GM12801 (cell line): ENCODE data around the gene AKR7A2.

Source experiments
- TF ChIP-seq, protein P1 (sequence below): IDR thresholded peaks from one replicate; pipeline ENCODE4 v1.5.1; 2011; ENCODE audit warnings: control low read depth; ENCODE audit not compliant: insufficient read length; ENCODE audit errors: extremely low read depth

AKR7A2 gene

DNA sequence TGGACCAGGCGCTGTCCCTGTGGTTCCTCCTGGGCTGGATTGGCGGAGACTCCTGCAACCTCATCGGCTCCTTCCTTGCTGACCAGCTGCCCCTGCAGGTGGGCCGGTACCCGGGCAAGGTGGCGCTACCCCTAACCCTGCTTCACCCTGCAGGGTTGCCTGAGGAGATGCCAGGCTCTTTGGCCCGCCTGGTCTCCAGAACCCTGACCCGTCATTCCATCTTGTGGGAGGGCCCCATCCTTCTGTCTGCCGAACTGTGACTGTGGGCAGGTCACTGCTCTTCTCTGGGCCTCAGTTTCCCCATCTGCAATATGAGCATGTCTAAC is 12.7 kb upstream of the AKR7A2 start:
- TF ChIP-seq, protein P1, sequence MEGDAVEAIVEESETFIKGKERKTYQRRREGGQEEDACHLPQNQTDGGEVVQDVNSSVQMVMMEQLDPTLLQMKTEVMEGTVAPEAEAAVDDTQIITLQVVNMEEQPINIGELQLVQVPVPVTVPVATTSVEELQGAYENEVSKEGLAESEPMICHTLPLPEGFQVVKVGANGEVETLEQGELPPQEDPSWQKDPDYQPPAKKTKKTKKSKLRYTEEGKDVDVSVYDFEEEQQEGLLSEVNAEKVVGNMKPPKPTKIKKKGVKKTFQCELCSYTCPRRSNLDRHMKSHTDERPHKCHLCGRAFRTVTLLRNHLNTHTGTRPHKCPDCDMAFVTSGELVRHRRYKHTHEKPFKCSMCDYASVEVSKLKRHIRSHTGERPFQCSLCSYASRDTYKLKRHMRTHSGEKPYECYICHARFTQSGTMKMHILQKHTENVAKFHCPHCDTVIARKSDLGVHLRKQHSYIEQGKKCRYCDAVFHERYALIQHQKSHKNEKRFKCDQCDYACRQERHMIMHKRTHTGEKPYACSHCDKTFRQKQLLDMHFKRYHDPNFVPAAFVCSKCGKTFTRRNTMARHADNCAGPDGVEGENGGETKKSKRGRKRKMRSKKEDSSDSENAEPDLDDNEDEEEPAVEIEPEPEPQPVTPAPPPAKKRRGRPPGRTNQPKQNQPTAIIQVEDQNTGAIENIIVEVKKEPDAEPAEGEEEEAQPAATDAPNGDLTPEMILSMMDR, result no peak

DNA sequence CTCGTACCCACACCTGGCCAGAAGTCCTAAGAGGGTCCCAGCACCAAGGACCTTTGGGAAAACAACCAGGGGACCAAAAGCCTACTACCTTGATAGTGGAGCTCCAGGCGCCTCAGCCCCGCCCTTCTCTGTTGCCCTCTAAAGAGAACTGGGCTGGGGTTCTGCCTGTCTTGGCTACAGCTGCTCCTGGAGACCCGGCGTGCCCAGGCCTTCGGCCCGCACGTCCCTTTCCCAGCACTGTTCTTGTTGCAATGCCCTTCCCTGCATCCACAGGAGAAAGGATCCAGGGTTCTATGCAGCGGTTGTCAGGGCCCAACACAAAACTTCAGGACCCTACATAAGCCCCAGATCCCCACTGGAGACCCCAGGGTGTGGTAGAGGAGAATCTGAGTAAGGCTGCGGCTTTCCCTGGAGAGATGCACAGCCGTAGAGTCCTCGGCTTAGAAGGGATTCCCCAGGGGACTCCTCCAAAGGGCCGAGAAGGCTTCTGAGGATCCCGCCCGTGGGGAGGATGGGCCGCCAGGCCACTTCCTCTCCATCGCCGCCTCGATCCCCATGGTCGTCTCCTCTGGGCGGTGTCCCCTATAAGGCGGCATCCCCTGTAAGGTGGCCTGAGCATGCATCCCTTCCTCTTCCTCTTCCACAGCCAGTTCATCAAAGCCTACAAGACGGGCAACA is 12.2 kb upstream of the AKR7A2 start:
- TF ChIP-seq, protein P1, result no peak

DNA sequence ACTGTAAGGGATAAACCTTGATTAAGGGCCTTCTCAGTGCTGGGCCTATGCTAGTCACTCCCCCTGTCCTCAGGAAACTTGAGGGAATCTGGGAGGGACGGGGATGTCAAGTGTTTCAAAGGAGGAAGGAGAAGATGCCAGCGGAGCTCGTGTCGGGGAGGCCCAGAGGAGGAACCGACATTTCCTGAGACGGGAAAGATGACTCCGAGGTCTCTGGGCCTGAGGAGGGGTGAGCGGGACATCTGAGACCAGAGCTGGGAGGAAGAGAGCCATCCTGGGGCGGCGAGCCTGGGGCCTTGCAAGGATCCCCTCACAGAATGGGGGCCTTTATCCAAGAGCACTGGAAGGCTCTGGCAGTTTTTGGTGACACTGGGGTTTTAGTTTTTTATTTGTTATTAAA is 10.5 kb upstream of the AKR7A2 start:
- TF ChIP-seq, protein P1, result no peak

DNA sequence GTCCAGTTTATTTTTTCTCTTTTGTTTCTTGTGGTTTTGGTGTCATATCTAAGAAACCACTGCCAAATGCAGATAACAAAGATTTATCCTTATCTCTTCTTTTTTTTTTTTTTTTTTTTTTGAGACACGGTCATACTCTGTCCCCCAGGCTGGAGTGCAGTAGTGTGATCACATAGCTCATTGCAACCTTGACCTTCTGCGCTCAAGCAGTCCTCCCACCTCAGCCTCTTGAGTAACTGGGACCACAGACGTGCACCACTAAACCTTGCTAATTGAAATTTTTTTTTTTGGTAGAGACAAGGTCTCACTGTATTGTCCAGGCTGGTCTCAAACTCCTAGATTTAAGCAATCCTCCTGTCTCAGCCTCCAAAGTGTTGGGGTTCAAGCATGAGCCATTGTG is 9.1 kb upstream of the AKR7A2 start:
- TF ChIP-seq, protein P1, result no peak

DNA sequence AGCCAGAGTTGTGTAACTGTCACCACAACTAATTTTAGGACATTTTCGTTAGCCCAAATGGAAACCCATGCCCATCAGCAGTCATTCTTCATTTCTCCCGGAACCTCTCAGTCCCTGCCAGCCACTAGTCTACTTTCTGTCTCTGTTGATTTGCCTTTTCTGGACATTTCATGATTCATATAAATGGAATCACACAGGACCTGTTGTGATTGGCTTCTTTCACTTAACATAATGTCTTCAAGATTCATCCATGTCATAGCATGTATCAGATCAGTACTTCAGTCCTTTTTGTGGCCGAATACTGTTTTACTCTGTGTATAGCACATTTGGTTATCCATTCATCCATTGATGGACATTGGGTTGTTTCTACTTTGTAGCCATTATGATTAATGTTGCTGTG is 7.3 kb upstream of the AKR7A2 start:
- TF ChIP-seq, protein P1, result no peak

DNA sequence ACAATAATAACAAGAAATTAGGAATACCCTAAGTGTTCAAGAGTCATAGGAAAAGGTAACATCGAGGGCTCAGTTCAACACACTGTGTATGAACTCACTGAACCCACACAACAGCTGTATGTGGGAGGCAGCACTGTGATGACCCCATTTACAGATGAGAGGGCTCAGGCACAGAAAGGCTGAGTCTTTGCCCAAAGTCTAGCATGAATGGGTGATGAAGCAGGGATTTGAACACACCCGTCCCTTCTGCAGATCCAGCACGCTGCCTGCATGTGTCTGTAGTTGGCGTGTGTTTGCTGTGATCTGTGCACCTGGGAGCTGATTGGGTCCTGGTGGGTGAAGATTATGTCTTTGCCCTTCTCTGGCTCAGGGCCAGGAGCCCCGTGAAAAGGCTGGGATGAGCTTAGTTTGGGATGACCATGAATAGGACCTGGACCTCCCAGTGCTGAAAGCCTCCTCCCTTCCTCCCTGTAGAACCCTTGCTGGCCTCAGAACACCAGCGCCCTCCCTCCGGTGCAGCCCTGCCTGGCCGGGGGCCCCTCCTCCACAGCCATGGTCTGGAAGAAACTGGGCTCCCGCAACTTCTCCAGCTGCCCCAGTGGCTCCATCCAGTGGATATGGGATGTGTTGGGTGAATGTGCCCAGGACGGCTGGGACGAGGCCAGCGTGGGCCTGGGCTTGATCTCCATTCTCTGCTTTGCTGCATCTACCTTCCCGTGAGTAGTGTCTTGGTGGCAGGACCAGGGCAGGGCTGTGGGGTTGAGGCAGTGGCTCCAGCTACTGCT is 5.4 kb upstream of the AKR7A2 start:
- TF ChIP-seq, protein P1, result no peak

DNA sequence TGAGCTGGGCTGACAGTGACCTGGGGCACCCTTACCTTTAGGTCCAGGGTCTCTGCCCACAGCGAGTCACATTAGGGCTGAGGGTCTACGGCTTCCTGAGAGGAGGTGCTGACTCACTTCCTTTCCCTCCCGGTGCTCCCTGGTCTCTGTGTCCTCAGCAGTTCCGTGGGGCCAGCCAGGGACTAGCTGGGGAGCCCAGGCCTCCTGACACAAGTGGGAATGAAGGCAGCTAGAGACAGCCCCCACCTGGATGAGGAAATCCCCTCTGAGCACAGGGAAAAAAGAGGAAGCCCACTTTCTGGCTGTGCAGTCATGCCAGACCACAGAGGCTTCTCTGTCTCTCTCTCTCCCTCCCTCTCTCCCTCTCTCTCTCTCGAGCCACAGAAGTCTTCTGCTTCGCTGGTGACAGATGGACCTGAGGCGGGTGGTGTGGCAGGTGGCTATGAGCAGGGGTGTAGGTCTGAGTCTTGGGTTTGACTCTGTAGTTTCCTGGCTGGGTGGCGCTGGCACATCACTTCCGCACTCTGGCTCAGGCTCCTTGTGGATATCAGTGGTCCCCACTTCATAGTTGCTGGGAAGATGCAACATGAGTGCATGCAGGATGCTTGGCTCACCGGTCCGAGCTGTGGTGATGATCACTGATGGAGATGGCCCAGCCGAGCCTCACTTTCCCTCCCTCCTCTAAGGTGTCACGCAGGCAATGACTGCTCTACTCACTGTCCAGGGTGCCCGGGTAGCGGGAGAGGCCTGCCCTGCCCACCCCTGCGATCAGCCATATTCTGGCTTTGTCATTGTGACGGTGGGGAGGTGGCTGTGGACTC is 3.6 kb upstream of the AKR7A2 start:
- TF ChIP-seq, protein P1, result no peak
